WTC11 (cell line): ENCODE results near the gene NDST3. TPM values are rescaled to one million over a fixed set of nuclear protein-coding genes. Genes with fewer than 3 reads are reported as not detected.

Experiments used
- ATAC-seq: fragments of 200-7000 bp; cut with Tn5 transposase; 2 replicates; pipeline ENCODE4 v1.10.0; 2021; ENCODE audit warnings: mild to moderate bottlenecking, moderate library complexity
- CTCF ChIA-PET: fragments of 300-600 bp; sonication (Branson Sonifier 250); formaldehyde crosslinking; loops from one replicate; lab custom pipeline; 2021; ENCODE audit warnings: antibody characterized with exemption; lab: Charles Lee
- POLR2A ChIA-PET: fragments of 350-600 bp; sonication (Branson Sonifier 250); formaldehyde crosslinking; loops from one replicate; lab custom pipeline; 2021; ENCODE audit warnings: antibody characterized with exemption; lab: Charles Lee
- DNase-seq: peaks from one replicate; pipeline ENCODE4 v3.0.0; 2021; ENCODE audit warnings: low spot score
- H3K27ac Mint-ChIP-seq: 2 replicates; pipeline ENCODE4 v1.8.0; 2021; ENCODE audit warnings: mixed read lengths
- H3K27me3 Mint-ChIP-seq: 2 replicates; pipeline ENCODE4 v1.8.0; 2021; ENCODE audit warnings: low read depth, mild to moderate bottlenecking, moderate library complexity, mixed read lengths
- H3K36me3 Mint-ChIP-seq: 2 replicates; pipeline ENCODE4 v1.8.0; 2021; ENCODE audit warnings: mixed read lengths
- H3K4me1 Mint-ChIP-seq: 2 replicates; pipeline ENCODE4 v1.8.0; 2022; ENCODE audit warnings: mixed read lengths
- H3K4me3 Mint-ChIP-seq: 2 replicates; pipeline ENCODE4 v1.8.0; 2021; ENCODE audit warnings: mild to moderate bottlenecking, moderate library complexity, mixed read lengths
- H3K9me3 Mint-ChIP-seq: 2 replicates; pipeline ENCODE4 v1.8.0; 2021; ENCODE audit warnings: mixed read lengths
- CBFB ChIP-seq: sonication (generic); formaldehyde crosslinking; IDR thresholded peaks from 2 replicates; pipeline ENCODE4 v1.8.1; 2022; ENCODE audit warnings: mild to moderate bottlenecking, low read depth, missing genetic modification reagents
- CREM ChIP-seq: sonication (generic); formaldehyde crosslinking; IDR thresholded peaks from 2 replicates; pipeline ENCODE4 v1.8.1; 2022; ENCODE audit warnings: mild to moderate bottlenecking, missing genetic modification reagents, moderate library complexity
- EMX1 ChIP-seq: fragments of 250-450 bp; sonication (Bioruptor Pico); IDR thresholded peaks from 2 replicates; pipeline ENCODE4 v1.8.0; 2021; ENCODE audit warnings: mild to moderate bottlenecking
- FOXP1 ChIP-seq: sonication (generic); formaldehyde crosslinking; IDR thresholded peaks from 2 replicates; pipeline ENCODE4 v1.8.0; 2022; ENCODE audit warnings: missing genetic modification reagents, mild to moderate bottlenecking, moderate library complexity, borderline replicate concordance
- GRHL2 ChIP-seq: fragments of 250-450 bp; sonication (Bioruptor Pico); IDR thresholded peaks from 2 replicates; pipeline ENCODE4 v1.8.0; 2022; ENCODE audit warnings: mild to moderate bottlenecking, moderate library complexity; ENCODE audit not compliant: insufficient replicate concordance, severe bottlenecking
- IRF2 ChIP-seq: sonication (generic); formaldehyde crosslinking; IDR thresholded peaks from 2 replicates; pipeline ENCODE4 v1.8.0; 2022; ENCODE audit warnings: low read depth, missing genetic modification reagents, borderline replicate concordance
- MYBL2 ChIP-seq: sonication (generic); formaldehyde crosslinking; IDR thresholded peaks from 2 replicates; pipeline ENCODE4 v1.8.1; 2023; ENCODE audit warnings: mild to moderate bottlenecking, moderate library complexity, missing genetic modification reagents
- NFE2L1 ChIP-seq: sonication (generic); formaldehyde crosslinking; IDR thresholded peaks from 2 replicates; pipeline ENCODE4 v1.8.1; 2023; ENCODE audit warnings: missing genetic modification reagents
- NR2C2 ChIP-seq: sonication (generic); formaldehyde crosslinking; IDR thresholded peaks from 2 replicates; pipeline ENCODE4 v1.8.0; 2022; ENCODE audit warnings: mild to moderate bottlenecking, missing genetic modification reagents
- SMAD4 ChIP-seq: sonication (generic); formaldehyde crosslinking; IDR thresholded peaks from 2 replicates; pipeline ENCODE4 v1.8.0; 2022; ENCODE audit warnings: mild to moderate bottlenecking, missing genetic modification reagents
- total RNA-seq: library from RNA; stranded (reverse); gene quantifications from 3 replicates; pipeline ENCODE4 v1.2.3, GENCODE V29; 2021
- TF ChIP-seq, protein P1 (sequence below): fragments of 200-600 bp; IDR thresholded peaks from 2 replicates; pipeline ENCODE4 v1.8.0; 2022; ENCODE audit warnings: antibody characterized with exemption
- TF ChIP-seq, protein P2 (sequence below): sonication (generic); formaldehyde crosslinking; IDR thresholded peaks from 2 replicates; pipeline ENCODE4 v1.8.1; 2023; ENCODE audit warnings: mild to moderate bottlenecking, missing genetic modification reagents, moderate library complexity
- TF ChIP-seq, protein P3 (sequence below): fragments of 250-450 bp; sonication (Bioruptor Pico); IDR thresholded peaks from 2 replicates; pipeline ENCODE4 v1.9.0; 2021; ENCODE audit warnings: mild to moderate bottlenecking
- TF ChIP-seq, protein P4 (sequence below): sonication (generic); formaldehyde crosslinking; IDR thresholded peaks from 2 replicates; pipeline ENCODE4 v1.8.1; 2023; ENCODE audit warnings: mild to moderate bottlenecking, missing genetic modification reagents, moderate library complexity
- TF ChIP-seq, protein P5 (sequence below): sonication (generic); formaldehyde crosslinking; IDR thresholded peaks from 2 replicates; pipeline ENCODE4 v1.8.1; 2022; ENCODE audit warnings: low read depth, missing genetic modification reagents, borderline replicate concordance
- TF ChIP-seq, protein P6 (sequence below): sonication (generic); formaldehyde crosslinking; IDR thresholded peaks from 2 replicates; pipeline ENCODE4 v1.8.0; 2022; ENCODE audit warnings: mild to moderate bottlenecking, missing genetic modification reagents

Gene NDST3
- total RNA-seq, 1 experiment from 2014 or later: 0.37 TPM

DNA sequence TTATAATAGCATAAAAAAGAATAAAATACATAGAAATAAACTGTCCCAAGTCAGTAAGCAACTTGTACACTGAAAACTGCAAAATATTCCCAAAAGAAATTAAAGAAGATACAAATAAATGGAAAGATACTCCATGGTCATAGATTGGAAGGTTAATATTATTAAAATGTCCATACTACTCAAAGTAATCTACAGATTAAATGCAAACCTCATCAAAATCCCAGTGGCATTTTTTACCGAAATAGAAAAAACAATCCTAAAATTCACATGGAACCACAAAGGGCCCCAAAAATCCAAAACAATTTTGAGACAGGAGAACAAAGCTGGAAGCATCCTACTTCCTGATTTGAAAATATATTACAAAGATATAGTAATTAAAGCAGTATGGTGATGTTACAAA, 133.0 kb downstream of the NDST3 start:
- TF ChIP-seq, protein P1, sequence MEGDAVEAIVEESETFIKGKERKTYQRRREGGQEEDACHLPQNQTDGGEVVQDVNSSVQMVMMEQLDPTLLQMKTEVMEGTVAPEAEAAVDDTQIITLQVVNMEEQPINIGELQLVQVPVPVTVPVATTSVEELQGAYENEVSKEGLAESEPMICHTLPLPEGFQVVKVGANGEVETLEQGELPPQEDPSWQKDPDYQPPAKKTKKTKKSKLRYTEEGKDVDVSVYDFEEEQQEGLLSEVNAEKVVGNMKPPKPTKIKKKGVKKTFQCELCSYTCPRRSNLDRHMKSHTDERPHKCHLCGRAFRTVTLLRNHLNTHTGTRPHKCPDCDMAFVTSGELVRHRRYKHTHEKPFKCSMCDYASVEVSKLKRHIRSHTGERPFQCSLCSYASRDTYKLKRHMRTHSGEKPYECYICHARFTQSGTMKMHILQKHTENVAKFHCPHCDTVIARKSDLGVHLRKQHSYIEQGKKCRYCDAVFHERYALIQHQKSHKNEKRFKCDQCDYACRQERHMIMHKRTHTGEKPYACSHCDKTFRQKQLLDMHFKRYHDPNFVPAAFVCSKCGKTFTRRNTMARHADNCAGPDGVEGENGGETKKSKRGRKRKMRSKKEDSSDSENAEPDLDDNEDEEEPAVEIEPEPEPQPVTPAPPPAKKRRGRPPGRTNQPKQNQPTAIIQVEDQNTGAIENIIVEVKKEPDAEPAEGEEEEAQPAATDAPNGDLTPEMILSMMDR: no peak
- no peak for TF ChIP-seq SMAD4 (CRISPR knock-in tag)
- TF ChIP-seq FOXP1 (CRISPR knock-in tag): no peak
- TF ChIP-seq, protein P2, sequence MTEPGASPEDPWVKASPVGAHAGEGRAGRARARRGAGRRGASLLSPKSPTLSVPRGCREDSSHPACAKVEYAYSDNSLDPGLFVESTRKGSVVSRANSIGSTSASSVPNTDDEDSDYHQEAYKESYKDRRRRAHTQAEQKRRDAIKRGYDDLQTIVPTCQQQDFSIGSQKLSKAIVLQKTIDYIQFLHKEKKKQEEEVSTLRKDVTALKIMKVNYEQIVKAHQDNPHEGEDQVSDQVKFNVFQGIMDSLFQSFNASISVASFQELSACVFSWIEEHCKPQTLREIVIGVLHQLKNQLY (CRISPR knock-in tag): no peak
- TF ChIP-seq NFE2L1 (CRISPR knock-in tag): no peak
- TF ChIP-seq MYBL2 (CRISPR knock-in tag): no peak
- TF ChIP-seq GRHL2 (CRISPR knock-in tag): no peak
- TF ChIP-seq, protein P3, sequence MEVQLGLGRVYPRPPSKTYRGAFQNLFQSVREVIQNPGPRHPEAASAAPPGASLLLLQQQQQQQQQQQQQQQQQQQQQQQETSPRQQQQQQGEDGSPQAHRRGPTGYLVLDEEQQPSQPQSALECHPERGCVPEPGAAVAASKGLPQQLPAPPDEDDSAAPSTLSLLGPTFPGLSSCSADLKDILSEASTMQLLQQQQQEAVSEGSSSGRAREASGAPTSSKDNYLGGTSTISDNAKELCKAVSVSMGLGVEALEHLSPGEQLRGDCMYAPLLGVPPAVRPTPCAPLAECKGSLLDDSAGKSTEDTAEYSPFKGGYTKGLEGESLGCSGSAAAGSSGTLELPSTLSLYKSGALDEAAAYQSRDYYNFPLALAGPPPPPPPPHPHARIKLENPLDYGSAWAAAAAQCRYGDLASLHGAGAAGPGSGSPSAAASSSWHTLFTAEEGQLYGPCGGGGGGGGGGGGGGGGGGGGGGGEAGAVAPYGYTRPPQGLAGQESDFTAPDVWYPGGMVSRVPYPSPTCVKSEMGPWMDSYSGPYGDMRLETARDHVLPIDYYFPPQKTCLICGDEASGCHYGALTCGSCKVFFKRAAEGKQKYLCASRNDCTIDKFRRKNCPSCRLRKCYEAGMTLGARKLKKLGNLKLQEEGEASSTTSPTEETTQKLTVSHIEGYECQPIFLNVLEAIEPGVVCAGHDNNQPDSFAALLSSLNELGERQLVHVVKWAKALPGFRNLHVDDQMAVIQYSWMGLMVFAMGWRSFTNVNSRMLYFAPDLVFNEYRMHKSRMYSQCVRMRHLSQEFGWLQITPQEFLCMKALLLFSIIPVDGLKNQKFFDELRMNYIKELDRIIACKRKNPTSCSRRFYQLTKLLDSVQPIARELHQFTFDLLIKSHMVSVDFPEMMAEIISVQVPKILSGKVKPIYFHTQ (CRISPR knock-in tag): no peak
- TF ChIP-seq, protein P4, sequence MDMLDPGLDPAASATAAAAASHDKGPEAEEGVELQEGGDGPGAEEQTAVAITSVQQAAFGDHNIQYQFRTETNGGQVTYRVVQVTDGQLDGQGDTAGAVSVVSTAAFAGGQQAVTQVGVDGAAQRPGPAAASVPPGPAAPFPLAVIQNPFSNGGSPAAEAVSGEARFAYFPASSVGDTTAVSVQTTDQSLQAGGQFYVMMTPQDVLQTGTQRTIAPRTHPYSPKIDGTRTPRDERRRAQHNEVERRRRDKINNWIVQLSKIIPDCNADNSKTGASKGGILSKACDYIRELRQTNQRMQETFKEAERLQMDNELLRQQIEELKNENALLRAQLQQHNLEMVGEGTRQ (CRISPR knock-in tag): no peak
- TF ChIP-seq NR2C2 (CRISPR knock-in tag): no peak
- no peak for TF ChIP-seq CREM (CRISPR knock-in tag)
- TF ChIP-seq, protein P5, sequence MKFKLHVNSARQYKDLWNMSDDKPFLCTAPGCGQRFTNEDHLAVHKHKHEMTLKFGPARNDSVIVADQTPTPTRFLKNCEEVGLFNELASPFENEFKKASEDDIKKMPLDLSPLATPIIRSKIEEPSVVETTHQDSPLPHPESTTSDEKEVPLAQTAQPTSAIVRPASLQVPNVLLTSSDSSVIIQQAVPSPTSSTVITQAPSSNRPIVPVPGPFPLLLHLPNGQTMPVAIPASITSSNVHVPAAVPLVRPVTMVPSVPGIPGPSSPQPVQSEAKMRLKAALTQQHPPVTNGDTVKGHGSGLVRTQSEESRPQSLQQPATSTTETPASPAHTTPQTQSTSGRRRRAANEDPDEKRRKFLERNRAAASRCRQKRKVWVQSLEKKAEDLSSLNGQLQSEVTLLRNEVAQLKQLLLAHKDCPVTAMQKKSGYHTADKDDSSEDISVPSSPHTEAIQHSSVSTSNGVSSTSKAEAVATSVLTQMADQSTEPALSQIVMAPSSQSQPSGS (CRISPR knock-in tag): no peak
- TF ChIP-seq, protein P6, sequence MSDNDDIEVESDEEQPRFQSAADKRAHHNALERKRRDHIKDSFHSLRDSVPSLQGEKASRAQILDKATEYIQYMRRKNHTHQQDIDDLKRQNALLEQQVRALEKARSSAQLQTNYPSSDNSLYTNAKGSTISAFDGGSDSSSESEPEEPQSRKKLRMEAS (CRISPR knock-in tag): no peak
- no peak for TF ChIP-seq CBFB (CRISPR knock-in tag)
- Mint-ChIP-seq H3K27me3 (no peaks in the 10 kb centered on the region), H3K4me1 (peaks cover 6% of the 10 kb centered on the region), H3K36me3 (peaks cover 16% of the 10 kb centered on the region), H3K4me3 (no peak overlapping the region), H3K9me3 (peaks cover 30% of the 10 kb centered on the region), H3K27ac (no peak overlapping the region)
- POLR2A ChIA-PET: no interaction called here
- DNase-seq: no peak
- no peak for ATAC-seq
- CTCF ChIA-PET: no interaction called here

DNA sequence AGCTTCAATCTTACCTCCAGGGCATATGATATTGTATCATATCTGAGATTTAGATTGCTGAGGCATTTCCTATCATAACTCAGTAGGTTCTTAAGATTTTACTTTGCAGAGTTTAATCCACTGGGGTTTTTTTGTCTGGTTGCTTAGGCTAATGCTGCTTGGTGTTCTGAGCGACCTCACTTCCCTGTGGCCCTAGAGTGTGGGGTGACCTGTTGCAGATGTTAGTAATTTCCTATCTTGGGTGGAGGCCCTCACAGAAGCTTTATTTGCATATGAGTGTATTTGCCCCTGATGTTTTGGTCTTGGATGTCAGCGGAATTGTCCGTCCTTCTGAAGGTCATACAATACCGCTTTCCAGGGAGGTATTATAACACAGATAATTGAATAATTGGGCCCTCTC, 137.1 kb downstream of the NDST3 start:
- H3K4me1 Mint-ChIP-seq: peaks cover 9% of the 10 kb centered on the region

DNA sequence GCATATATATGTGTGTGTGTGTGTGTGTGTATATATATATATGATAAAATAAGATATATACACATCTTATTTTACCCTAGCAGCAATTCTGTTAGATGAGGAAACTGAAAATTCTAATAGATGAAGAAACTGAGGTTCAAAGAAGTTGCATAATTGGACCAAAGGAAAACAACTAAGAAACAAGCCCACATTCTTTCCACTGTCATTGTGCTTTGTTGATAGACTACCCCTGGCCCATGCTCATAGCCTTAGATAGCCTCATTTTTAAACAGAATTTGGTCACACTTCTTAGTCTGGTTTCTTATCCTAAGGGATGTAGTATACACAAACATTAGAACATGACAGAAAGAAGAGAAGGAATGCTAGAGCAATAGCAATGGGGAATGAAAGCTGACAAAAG, 138.8 kb downstream of the NDST3 start:
- ChIA-PET POLR2A (no interaction called here), CTCF (no interaction called here)
- DNase-seq (no peak), ATAC-seq (no peak)
- Mint-ChIP-seq H3K27me3 (no peaks in the 10 kb centered on the region), H3K27ac (no peak overlapping the region), H3K9me3 (peaks cover 5% of the 10 kb centered on the region), H3K4me1 (peaks cover 9% of the 10 kb centered on the region), H3K36me3 (no peaks in the 10 kb centered on the region), H3K4me3 (no peak overlapping the region)
- no peak for TF ChIP-seq EMX1 (CRISPR knock-in tag)

More for the DNA sequence above, 137.1 kb downstream of the NDST3 start:
- H3K4me3 Mint-ChIP-seq: no peak overlapping the region
- CTCF ChIA-PET: no interaction called here
- H3K27me3 Mint-ChIP-seq: no peaks in the 10 kb centered on the region
- TF ChIP-seq IRF2 (CRISPR knock-in tag): no peak
- TF ChIP-seq, all 79 proteins: peak for 0
- H3K36me3 Mint-ChIP-seq: peaks cover 14% of the 10 kb centered on the region
- no peak overlapping the region for H3K27ac Mint-ChIP-seq
- POLR2A ChIA-PET: no interaction called here
- peaks cover 19% of the 10 kb centered on the region for H3K9me3 Mint-ChIP-seq
- no peak for DNase-seq
- peak; percentile 30; the same call in 1 of the 2 replicates for ATAC-seq
